ENCODE data around the gene AQP5.

- TF ChIP-seq, protein P1, sequence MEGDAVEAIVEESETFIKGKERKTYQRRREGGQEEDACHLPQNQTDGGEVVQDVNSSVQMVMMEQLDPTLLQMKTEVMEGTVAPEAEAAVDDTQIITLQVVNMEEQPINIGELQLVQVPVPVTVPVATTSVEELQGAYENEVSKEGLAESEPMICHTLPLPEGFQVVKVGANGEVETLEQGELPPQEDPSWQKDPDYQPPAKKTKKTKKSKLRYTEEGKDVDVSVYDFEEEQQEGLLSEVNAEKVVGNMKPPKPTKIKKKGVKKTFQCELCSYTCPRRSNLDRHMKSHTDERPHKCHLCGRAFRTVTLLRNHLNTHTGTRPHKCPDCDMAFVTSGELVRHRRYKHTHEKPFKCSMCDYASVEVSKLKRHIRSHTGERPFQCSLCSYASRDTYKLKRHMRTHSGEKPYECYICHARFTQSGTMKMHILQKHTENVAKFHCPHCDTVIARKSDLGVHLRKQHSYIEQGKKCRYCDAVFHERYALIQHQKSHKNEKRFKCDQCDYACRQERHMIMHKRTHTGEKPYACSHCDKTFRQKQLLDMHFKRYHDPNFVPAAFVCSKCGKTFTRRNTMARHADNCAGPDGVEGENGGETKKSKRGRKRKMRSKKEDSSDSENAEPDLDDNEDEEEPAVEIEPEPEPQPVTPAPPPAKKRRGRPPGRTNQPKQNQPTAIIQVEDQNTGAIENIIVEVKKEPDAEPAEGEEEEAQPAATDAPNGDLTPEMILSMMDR (IDR thresholded peaks at IDR 0.05; ENCODE audit: insufficient read depth, low read length), result no peak
- TF ChIP-seq REST (IDR thresholded peaks at IDR 0.05; ENCODE audit: insufficient replicate concordance, low read depth) (no peak), GABPA (IDR thresholded peaks at IDR 0.05; ENCODE audit: low read depth) (no peak), POLR2AphosphoS5 (IDR thresholded peaks at IDR 0.05; ENCODE audit: low read depth) (no peak)
Observed at GRCh38 chr12:49957570-49957967, 4.1 kb upstream of the AQP5 start.

Measured in HL-60 (cell line).